ENCODE measurements around the gene EDIL3. TPM values are rescaled to one million over a fixed set of nuclear protein-coding genes. Genes with fewer than 3 reads are reported as not detected.
A peak's percentile ranks its signal among the peaks of the same experiment; 100 is the strongest.

Gene EDIL3
- total and polyA plus RNA-seq, 2 donors (not counting 3 experiments of a cell fraction or from before 2014, with no cell fraction given): 9.1 to 28.8 TPM

DNA sequence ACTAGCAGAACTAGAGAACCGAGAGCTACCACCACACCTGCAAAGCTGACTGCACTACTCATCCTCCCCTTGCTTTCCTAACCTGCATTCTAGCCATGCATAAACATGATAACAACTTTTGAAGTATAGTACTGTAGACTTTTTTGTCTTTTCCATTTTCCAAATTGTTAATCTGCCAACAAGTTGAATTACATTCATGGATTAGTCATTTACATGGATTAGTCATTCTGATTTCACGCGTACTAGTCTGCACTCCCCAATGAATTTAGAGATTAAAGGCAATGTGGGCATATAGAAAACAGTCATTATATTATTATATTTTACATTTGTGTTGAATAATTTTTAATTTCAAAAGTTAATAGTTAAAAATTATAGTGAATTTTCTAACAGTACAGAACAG, 81.4 kb downstream of the EDIL3 start:
- Histone ChIP-seq H3K79me2 (ENCODE audit: control insufficient read depth, insufficient read depth, low read length) (no peaks in the 10 kb centered on the region), H3K9ac (replicated peaks; ENCODE audit: extremely low read depth, insufficient read depth, low read length) (no peak overlapping the region), H3K9me1 (replicated peaks; ENCODE audit: control insufficient read depth, extremely low read depth, insufficient read depth, low read length) (no peaks in the 10 kb centered on the region), H3K4me1 (ENCODE audit: control insufficient read depth, extremely low read depth, insufficient read depth, low read length) (peaks cover 51% of the 10 kb centered on the region), H3K4me2 (ENCODE audit: insufficient read depth, low read length) (peak overlapping the region; percentile 21), H3K27me3 (ENCODE audit: control insufficient read depth in 2 of 2, insufficient read depth in 2 of 2, low read length in 2 of 2) (no peaks in the 10 kb centered on the region), H3K4me3 (replicated peaks in 1 of 3; ENCODE audit: insufficient read depth in 1 of 3, low read depth in 1 of 3, low read length in 3 of 3) (no peak overlapping the region), H2AFZ (ENCODE audit: low read depth, low read length) (no peak overlapping the region), H3K27ac (ENCODE audit: insufficient read depth, low read depth, low read length) (peak overlapping the region; percentile 48), H4K20me1 (replicated peaks; ENCODE audit: control insufficient read depth, extremely low read depth, insufficient read depth, low read length) (no peaks in the 10 kb centered on the region), H3K9me3 (replicated peaks; ENCODE audit: control insufficient read depth, insufficient read depth, low read length) (no peaks in the 10 kb centered on the region), H3K36me3 (ENCODE audit: control insufficient read depth in 2 of 2, extremely low read depth in 1 of 2, insufficient read depth in 2 of 2, low read length in 2 of 2) (no peaks in the 10 kb centered on the region)
- ChIA-PET POLR2A (no interaction called here), CTCF (interaction anchor here (1.8 kb wide), 1 partner anchor 76 kb away, joined by 5 read pairs; no protein-coding TSS in a partner anchor)
- intact Hi-C loops (cut with micrococcal nuclease) (loop anchor here (5.0 kb wide), 1 partner anchor 276 kb away; no protein-coding TSS in a partner anchor), dilution Hi-C loops (cut with MboI; ENCODE audit: extremely low pct_ligation_motif_present, low sequenced_read_pairs) (no loop called here)
- FAIRE-seq (no peak), DNase-seq (ENCODE audit: low read depth, low spot score) (peak; percentile 37)
- BruUV-seq (replicated peaks): no TSS peak
- TF ChIP-seq MYC (IDR thresholded peaks at IDR 0.05; ENCODE audit: low read depth, low read length) (no peak), MAX (IDR thresholded peaks at IDR 0.05; ENCODE audit: insufficient read depth, insufficient read length) (no peak), POLR2AphosphoS5 (IDR thresholded peaks at IDR 0.05; ENCODE audit: insufficient read depth, low read depth, low read length) (no peak), POLR2A (IDR thresholded peaks at IDR 0.05; ENCODE audit: low read depth, low read length) (no peak), EZH2 (IDR thresholded peaks at IDR 0.05; ENCODE audit: borderline replicate concordance, low read depth, low read length, severe bottlenecking) (no peak), GATA2 (IDR thresholded peaks at IDR 0.05; ENCODE audit: insufficient read depth, insufficient read length, low read depth, low read length) (no peak), FOS (IDR thresholded peaks at IDR 0.05; ENCODE audit: borderline replicate concordance, insufficient read depth, low read length) (peak; percentile 64), JUN (IDR thresholded peaks at IDR 0.05; ENCODE audit: borderline replicate concordance, insufficient read depth, insufficient read length, low read depth) (peak; percentile 37)
- TF ChIP-seq, protein P1, sequence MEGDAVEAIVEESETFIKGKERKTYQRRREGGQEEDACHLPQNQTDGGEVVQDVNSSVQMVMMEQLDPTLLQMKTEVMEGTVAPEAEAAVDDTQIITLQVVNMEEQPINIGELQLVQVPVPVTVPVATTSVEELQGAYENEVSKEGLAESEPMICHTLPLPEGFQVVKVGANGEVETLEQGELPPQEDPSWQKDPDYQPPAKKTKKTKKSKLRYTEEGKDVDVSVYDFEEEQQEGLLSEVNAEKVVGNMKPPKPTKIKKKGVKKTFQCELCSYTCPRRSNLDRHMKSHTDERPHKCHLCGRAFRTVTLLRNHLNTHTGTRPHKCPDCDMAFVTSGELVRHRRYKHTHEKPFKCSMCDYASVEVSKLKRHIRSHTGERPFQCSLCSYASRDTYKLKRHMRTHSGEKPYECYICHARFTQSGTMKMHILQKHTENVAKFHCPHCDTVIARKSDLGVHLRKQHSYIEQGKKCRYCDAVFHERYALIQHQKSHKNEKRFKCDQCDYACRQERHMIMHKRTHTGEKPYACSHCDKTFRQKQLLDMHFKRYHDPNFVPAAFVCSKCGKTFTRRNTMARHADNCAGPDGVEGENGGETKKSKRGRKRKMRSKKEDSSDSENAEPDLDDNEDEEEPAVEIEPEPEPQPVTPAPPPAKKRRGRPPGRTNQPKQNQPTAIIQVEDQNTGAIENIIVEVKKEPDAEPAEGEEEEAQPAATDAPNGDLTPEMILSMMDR (IDR thresholded peaks at IDR 0.05; ENCODE audit: extremely low read depth in 1 of 2, insufficient read depth in 1 of 2, low read depth in 1 of 2, low read length in 2 of 2): no peak
